Epithelial cell of prostate (primary cell): ENCODE measurements around the gene KIAA0232.
"Not testable (repeated sequence)": the region's sequence is repeated elsewhere in the genome, so short reads cannot be mapped to it uniquely, and the experiment has no call there.

ENCODE experiments used
- DNase-seq: peaks from one replicate; pipeline ENCODE4 v3.0.0-alpha.2; 2011; ENCODE audit warnings: low read depth, low spot score
- H3K27ac ChIP-seq: fragments of 450-650 bp; 2 replicates; pipeline ENCODE4 v1.5.1; 2017; ENCODE audit warnings: mild to moderate bottlenecking

The KIAA0232 gene

GRCh38 chr4:6892190-6892908 is 109.8 kb downstream of the KIAA0232 start:
- DNase-seq: no peak
- no peak overlapping the region for H3K27ac ChIP-seq

- no peak for DNase-seq
- no peak overlapping the region for H3K27ac ChIP-seq
These were observed 110.3 kb downstream of the KIAA0232 start for GRCh38 chr4:6892909-6893202.

- H3K27ac ChIP-seq: no peak overlapping the region
- DNase-seq: no peak
These were observed 111.0 kb downstream of the KIAA0232 start for GRCh38 chr4:6893449-6894085.

- DNase-seq: no peak
- H3K27ac ChIP-seq: no peak overlapping the region
These were observed 111.6 kb downstream of the KIAA0232 start for GRCh38 chr4:6894086-6894478.

GRCh38 chr4:6894528-6895498 is 112.3 kb downstream of the KIAA0232 start:
- no peak for DNase-seq
- no peak overlapping the region for H3K27ac ChIP-seq

GRCh38 chr4:6896035-6896434 is 113.5 kb downstream of the KIAA0232 start:
- H3K27ac ChIP-seq: no peak overlapping the region
- no peak for DNase-seq

GRCh38 chr4:6898763-6899162 is 116.2 kb downstream of the KIAA0232 start:
- DNase-seq: no peak
- H3K27ac ChIP-seq: no peak overlapping the region

GRCh38 chr4:6900181-6900812 is 117.8 kb downstream of the KIAA0232 start:
- H3K27ac ChIP-seq: no peak overlapping the region
- no peak for DNase-seq

GRCh38 chr4:6900956-6901355 is 118.4 kb downstream of the KIAA0232 start:
- DNase-seq: no peak
- H3K27ac ChIP-seq: no peak overlapping the region

GRCh38 chr4:6901669-6902317 is 119.3 kb downstream of the KIAA0232 start:
- DNase-seq: no peak
- H3K27ac ChIP-seq: no peak overlapping the region

GRCh38 chr4:6902318-6903042 is 120.0 kb downstream of the KIAA0232 start:
- H3K27ac ChIP-seq: no peak overlapping the region
- DNase-seq: no peak

GRCh38 chr4:6905516-6906445 is 123.3 kb downstream of the KIAA0232 start:
- DNase-seq: no peak

GRCh38 chr4:6906486-6906885 is 124.0 kb downstream of the KIAA0232 start:
- not testable (repeated sequence) for DNase-seq

More at GRCh38 chr4:6905516-6906445, 123.3 kb downstream of the KIAA0232 start:
- no peak overlapping the region for H3K27ac ChIP-seq

GRCh38 chr4:6907658-6908191 is 125.2 kb downstream of the KIAA0232 start:
- DNase-seq: no peak
- no peak overlapping the region for H3K27ac ChIP-seq

More at GRCh38 chr4:6906486-6906885, 124.0 kb downstream of the KIAA0232 start:
- not testable (repeated sequence) for H3K27ac ChIP-seq

- no peak for DNase-seq
- peak overlapping the region; percentile 91 for H3K27ac ChIP-seq
These were observed 126.0 kb downstream of the KIAA0232 start for GRCh38 chr4:6908432-6909112.

- peak within 1 kb of the TSS; percentile 91 for H3K27ac ChIP-seq
These were observed 126.8 kb downstream of the KIAA0232 start, which contains the start of gene TBC1D14 for GRCh38 chr4:6909113-6909969. TSS of gene TBC1D14 (plus strand) at chr4:6909826. CDS start at chr4:6923390, 13,564 bp downstream.

More at GRCh38 chr4:6909113-6909969, 126.8 kb downstream of the KIAA0232 start, which contains the start of gene TBC1D14:
- no peak for DNase-seq
